ENCODE results near the gene USP36.
A peak's percentile ranks its signal among the peaks of the same experiment; 100 is the strongest.
"Not testable (repeated sequence)": the region's sequence is repeated elsewhere in the genome, so short reads cannot be mapped to it uniquely, and the experiment has no call there.

Gene USP36

DNA sequence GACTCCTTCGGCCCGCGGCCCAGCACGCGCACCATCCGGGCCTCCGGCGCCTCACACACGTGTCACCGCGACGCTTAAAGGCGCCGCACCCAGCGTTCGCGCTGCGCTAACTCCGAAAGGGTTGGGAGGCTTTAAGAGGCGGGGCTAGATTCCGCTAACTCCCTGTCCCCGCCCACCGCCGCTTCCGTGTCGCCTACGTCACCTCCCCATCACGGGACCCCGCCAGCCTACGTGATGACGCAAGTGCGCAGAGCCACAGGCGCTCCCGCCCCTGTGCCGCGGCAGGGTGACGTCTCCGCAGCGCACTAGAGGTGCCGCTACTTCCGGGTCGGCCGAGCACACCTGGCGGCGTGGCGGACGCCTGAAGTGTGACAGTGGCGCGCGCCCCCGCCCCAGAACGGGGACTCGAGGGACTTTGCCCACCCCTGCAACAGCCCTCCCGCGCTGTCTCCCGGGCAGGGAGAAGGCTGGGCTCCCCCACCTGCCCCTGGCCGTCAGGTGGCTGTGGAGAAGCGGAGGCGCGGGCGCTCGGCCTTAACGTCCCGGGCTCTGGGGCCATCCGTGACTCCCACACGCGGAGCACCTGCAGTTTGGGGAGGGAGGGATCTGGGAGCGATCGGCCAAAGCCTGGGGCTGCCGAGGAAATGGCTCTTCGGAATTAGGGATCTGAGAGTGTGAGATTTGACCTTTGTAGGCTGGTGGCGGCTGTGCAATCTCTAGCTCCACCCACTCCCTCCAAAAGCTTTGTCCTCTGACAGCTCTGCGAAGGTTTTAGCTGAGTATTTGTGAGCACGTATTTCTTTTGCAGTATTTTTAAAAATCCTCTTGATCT is at the start of gene USP36:
TSS of gene USP36 (minus strand) at position 35 of the 832 bp plus-strand sequence. CDS start 4,451 bp downstream, outside the sequence.
- peak within 1 kb of the TSS; percentile 87 for H3K4me3 ChIP-seq (ENCODE audit: low read depth, low read length)
- DNase-seq (ENCODE audit: low read depth), result peak; percentile 97

DNA sequence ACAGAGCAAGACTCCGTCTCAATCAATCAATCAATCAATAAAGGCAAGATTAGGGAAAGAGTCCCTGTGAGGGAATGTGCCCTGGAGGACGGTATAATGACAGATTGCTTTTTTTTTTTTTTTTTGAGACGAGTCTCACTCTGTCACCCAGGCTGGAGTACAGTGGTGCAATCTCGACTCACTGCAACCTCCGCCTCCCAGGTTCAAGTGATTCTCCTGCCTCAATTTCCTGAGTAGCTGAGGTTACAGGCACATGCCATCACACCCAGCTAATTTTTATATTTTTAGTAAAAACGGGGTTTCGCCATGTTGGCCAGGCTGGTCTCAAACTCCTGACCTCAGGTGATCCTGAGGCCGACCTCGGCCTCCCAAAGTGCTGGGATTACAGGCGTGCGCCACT is 49.5 kb upstream of the USP36 start:
- not testable (repeated sequence) for H3K4me3 ChIP-seq (ENCODE audit: low read depth, low read length)

DNA sequence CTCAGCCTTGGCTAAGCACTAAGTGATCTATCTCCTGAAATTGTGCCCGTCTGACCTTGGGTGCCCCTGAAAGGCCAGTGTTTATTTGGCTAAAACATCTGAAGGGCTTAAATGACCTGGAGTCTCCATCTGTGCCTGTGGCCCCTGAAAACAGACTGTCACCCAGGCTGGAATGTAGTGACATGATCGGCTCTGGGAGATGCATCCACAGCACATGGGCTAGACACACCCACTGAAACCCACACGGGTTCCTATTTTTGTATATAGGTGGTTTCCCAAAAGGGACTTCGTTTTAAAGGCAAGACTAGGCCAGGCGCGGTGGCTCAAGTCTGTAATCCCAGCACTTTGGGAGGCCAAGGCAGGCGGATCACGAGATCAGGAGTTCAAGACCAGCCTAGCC is 48.9 kb upstream of the USP36 start:
- H3K4me3 ChIP-seq (ENCODE audit: low read depth, low read length), result no peak overlapping the region
- DNase-seq (ENCODE audit: low read depth), result no peak

More for the DNA sequence above, 49.5 kb upstream of the USP36 start:
- DNase-seq (ENCODE audit: low read depth), result not testable (repeated sequence)

DNA sequence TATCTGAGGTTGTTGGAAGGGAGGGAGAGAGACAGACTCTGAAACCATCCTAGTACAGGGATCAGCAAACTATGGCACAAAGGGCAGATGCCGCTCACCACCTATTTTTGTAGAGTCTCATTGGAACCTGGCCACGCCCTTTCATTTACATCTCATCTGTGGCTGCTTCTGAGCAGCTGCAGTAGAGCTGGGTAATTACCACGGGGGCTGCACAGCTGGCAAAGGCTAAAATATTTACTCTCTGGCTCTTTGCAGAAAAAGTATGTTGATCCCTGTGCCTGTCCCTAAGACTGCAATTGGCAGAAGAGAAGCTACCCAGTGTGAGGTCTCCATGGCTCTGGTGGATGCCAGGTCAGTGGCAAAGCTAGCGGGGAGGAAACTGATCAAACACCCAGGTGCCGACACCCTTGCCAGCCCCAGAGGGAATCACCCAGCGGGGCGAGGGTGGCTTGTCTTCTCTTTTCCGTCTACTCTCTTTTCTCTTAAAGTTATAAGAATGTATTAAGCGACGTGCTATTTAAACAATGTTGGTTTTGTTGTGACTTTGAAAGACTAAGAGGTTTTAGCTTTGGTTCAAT is 48.4 kb upstream of the USP36 start:
- no peak overlapping the region for H3K4me3 ChIP-seq (ENCODE audit: low read depth, low read length)

DNA sequence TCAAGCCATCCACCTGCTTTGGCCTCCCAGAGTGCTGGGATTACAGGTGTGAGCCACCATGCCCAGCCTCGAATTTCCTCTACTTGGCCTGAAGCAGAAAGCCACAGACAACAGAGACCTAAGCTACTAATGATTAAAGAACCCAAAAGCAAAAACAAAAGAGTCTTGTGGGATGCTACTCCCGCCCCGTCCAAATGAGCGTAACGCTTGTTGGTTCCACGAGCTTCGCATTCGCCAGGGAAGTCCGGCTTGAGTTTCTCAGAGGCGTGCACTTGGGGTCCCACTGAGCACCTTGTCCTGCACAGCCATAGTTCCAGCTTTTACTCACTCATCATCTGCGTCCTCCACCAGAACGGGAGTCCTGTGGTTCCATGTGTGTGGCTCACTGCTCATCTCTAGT is 46.3 kb upstream of the USP36 start:
- no peak for DNase-seq (ENCODE audit: low read depth)
- no peak overlapping the region for H3K4me3 ChIP-seq (ENCODE audit: low read depth, low read length)

More for the DNA sequence above, 48.4 kb upstream of the USP36 start:
- no peak for DNase-seq (ENCODE audit: low read depth)

DNA sequence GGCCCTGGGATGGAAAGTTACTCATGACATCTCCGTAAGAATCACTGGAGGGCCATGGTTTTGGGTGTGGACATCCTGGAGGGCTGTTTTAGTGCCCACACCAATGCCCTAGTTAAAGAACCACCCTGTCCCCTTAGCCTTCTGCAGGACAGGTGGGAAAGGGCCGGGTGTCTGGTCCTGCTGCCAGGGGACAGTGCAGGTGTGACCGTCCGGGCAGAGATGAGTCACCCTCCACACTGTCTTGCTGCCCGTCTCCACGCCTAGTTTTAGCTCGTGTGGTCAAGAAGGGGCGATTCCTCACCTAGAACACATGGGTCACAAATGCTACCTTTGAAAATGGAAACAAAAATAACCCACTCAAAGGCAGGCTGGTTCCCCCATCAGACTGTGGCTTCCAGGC is 45.3 kb upstream of the USP36 start:
- no peak for DNase-seq (ENCODE audit: low read depth)
- no peak overlapping the region for H3K4me3 ChIP-seq (ENCODE audit: low read depth, low read length)

DNA sequence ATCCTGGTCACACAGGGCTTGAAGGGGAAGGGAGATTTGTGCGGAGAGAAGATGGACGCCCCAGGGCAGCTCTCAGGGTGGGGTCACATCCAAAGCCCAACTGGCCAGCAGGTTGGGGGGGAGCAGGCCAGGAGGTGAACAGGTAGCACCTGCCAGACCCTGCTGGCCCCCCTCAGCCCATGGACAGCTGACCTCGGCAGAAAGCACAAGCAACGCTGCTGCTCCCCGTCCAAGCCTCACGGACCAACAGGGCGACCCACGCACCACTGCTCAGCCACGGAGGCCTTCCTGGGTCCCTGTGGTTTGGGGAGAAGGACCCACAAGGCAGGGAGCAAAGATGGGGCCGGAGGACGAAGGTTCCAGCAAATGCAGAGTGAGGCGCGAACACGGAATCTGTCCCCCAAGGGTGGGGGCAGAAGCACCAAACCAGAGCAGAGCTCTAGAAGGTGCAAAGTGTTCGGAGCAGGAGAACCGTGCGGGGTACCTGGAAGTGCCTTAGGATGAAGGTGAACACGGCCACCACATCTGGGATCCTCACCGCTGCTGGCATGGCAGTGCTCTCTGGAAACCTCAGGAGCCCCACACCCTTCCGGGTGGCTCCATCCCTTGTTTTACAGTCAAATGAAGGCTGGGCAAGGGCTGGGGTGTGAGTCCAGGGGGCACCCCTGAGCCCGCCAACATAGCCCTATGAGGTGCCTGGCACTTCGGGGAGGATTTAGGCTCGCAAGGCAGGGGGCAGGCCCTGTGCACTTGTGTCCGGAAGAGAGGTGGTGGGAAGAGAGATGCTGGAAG is 44.5 kb upstream of the USP36 start:
- DNase-seq (ENCODE audit: low read depth), result no peak

DNA sequence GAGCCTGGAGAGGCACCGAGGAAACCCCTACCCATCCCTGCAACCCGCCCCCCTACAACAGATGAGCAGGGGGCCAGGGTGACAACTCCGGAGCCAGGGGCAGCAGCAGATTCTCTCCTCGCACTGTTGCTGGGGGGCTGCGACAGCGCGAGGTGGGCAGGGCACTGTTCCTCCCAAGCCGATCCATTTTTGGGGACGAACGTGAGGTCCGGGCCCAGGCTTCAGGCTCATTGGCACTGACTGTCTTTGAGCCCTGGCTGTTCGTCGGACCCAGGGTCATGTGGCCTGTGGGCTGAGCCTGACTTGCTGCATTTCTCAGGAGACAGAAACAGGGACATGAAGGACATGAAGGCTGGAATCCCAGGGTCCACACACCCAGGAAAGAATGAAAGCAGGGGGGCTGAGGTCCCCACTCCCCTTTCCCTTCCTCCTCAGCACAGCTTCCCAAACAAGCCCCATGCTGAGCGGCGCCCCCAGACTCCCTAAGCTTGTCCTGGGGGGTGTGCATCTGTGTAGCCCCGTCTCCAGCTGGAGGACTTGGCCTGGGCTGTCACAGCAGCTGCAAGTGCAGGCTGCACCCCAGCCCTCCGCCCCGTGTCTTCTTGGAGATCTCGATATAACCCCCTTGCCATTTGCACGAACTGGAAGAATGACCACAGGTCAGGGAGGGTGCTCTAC is 43.7 kb upstream of the USP36 start:
- no peak for DNase-seq (ENCODE audit: low read depth)

More for the DNA sequence above, 44.5 kb upstream of the USP36 start:
- H3K4me3 ChIP-seq (ENCODE audit: low read depth, low read length), result no peak overlapping the region

DNA sequence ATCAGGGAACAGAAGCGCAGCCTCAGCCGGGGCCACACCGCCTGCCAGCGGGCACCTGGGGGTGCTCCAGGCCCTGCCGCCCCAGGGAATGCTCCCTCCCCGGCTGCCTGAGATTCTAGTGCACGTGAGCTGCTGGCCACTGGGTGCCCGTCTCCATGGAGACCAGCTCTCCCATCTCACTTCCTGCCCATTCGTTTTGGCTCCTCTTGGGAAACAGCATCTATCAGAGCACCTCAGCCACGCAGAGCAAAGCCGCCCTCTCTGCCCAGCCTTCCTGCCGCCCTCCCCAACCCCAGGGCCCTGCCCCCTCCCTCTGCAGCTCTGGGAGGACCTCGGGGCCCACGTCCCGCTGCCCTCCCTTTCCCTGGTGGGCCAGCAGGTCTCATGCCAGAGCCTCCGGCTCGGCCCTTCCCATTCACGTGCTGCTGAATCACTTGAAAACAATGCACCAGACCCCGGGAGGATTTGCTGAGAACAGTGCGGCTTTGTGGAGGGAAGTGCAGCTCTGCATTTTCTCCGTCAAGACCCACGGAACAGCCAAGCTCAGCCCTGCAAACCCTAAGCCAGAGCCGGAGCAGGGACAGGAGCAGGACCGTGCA is 43.0 kb upstream of the USP36 start:
- DNase-seq (ENCODE audit: low read depth), result peak; percentile 93

More for the DNA sequence above, 43.7 kb upstream of the USP36 start:
- peak overlapping the region; percentile 31 for H3K4me3 ChIP-seq (ENCODE audit: low read depth, low read length)

DNA sequence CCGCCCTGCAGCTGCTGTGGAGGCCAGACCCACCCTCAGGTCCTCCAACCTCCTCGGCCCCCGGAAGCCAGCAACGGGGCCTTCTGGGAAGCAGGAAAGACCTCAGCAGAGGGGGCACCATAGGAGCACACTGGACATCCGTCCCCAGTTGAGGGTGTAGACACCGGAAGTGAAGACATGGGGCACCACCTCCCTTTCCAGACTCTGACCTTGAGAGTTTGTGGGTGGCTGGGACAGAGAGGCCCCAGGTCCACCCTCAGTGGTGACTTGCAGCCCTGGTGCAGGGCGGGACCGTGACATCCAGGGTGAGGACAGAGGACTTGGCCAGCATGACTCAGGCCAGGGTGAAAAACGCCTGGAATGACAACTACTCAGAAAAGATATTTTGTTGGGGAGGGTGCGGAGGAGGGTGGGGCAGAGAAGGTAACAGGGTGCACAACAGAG is 42.5 kb upstream of the USP36 start:
- peak overlapping the region; percentile 9 for H3K4me3 ChIP-seq (ENCODE audit: low read depth, low read length)
- no peak for DNase-seq (ENCODE audit: low read depth)

More for the DNA sequence above, 43.0 kb upstream of the USP36 start:
- peak overlapping the region; percentile 31 for H3K4me3 ChIP-seq (ENCODE audit: low read depth, low read length)

DNA sequence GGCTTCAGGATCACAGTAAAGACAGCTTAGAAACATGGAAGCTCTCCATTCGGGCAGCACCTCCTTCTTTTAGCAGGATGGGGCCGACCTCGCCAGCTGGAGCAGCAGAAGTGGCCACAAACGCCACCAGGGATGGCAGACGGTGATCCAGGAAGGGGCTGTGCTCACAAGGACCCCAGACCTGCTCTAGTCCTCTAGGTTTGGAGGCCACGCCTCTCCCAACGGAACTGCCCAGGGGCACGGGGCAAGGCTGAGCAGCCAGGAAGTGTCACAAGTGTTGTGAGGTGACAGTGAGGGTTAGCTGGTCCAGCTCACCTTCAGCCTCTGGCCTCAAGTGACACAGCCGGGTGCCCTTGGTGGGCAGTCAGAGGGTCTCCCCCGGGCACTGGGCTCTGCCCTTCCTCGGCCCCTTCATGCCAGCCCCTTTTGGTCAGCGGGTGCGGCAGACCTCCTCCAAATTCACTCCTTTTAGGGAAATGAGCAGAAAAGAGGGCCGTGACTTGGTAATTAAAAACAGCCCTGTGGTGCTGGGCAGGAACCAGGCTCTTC is 42.0 kb upstream of the USP36 start:
- H3K4me3 ChIP-seq (ENCODE audit: low read depth, low read length), result no peak overlapping the region
- DNase-seq (ENCODE audit: low read depth), result no peak

DNA sequence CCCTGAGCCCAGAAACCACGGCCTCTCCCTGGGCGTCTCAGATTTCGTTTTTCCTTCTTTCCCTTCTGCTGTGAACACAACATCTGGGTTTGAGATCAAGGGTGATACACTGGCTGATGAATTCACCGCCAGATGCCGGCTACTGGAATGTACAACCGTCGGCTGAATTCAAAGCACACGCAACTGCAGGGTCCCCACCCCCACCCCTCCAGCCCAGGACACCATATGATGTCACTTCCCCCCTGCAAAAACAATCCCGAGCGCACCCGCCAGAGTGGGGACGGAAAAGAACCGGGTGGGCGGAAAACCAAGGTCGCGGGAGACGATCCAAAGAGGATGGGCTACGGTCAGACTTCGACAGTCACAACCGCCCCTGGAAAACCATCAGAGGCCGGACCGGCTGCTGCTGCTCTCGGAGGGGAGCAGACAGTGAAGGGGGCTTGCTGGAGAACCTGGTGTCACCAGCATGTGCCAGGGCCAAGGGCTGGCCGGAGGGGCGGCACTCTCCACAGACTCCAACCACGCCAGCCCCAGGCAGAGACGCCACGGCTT is 39.1 kb upstream of the USP36 start:
- peak; percentile 93 for DNase-seq (ENCODE audit: low read depth)
- no peak overlapping the region for H3K4me3 ChIP-seq (ENCODE audit: low read depth, low read length)

DNA sequence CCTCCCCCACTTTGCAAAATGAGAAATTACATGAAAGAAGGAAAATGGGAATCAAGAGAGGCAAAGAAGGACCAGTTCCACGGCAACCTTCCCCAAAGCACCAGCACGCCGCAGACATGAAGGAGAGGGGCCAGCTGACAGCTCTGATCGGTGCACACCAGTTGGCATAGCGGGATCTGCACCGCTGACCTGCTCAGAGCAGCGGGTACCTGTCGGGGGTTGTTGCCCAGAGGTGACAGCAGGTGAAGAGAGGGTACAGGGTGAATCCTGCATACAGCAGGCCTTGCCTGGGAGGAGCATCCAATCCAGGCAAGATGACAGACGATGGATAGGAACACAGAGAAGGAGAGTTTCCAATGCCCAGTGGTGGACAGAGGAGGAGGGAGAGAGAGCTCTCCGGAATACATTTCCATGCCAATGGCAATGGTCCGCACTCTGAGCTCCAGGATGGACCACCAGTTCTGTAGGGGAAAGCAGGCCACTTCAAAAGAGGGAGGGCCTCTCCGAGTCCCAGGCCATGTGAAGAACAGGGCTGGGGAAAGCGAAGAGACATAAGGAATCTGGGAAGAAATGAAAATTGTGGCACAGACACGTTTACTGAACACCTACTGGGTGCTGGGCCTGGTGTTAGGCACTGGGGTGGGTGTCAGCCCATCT is 38.4 kb upstream of the USP36 start:
- peak overlapping the region; percentile 22 for H3K4me3 ChIP-seq (ENCODE audit: low read depth, low read length)

DNA sequence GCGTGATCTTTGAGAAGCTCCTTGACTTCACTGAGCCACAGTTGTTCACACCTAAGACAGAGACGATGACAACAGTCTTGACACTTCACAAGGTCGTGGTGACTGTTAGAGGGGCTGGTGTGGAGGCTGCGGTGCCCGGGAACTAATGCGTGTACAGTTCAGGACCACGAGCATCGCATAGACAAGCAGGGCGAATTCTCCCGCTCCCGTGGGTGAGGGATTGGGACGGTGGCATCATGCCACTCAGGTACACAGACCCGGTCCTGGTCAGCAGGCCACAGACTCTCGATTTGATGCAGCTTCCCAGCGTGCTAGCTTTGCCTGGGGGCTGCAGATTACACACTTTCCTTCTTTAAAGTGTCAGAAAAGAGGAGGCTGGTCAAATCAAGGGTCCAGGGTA is 37.6 kb upstream of the USP36 start:
- no peak overlapping the region for H3K4me3 ChIP-seq (ENCODE audit: low read depth, low read length)
- no peak for DNase-seq (ENCODE audit: low read depth)

More for the DNA sequence above, 38.4 kb upstream of the USP36 start:
- no peak for DNase-seq (ENCODE audit: low read depth)

DNA sequence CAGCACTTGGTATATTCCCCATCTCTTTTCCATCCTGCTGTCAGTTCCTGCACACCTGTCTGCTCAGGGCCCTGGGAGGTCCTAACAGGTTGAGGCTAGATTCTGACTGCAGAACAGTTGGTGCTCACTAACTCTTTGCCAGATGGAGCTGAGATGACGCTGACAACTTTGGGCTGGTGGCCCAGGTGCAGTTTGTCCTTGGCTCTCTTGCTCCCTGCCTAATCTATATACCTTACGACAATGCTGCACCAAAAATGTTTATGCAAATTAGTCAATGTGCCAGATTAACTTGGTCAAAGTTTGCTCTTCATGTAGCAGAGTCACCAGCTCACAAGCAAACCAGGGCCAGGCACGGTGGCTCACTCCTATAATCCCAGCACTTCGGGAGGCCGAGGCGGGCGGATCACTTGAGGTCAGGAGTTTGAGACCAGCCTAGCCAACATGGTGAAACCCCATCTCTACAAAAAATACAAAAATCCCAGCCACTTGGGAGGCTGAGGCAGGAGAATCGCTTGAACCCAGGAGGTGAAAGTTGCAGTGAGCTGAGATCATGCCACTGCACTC is 36.4 kb upstream of the USP36 start:
- not testable (repeated sequence) for DNase-seq (ENCODE audit: low read depth)

DNA sequence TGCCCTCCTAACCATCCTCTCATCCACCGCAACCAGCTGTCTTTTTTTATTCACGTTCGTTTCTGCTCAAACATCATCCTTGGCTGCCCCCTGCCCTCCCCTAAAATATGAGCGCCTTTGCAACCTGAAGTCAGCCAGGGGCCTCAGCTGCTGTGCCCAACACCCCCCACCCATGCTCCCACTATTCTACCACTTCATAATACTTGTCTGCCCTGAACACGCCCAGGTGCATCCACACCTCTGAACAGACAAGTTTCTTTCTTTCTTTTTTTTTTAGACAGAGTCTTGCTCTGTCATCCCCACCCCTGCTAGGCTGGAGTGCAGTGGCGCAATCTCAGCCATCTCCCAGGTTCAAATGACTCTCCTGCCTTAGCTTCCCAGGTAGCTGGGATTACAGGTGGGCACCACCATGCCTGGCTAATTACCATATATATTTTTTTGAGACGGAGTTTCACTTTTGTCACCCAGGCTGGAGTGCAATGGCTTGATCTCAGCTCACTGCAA is 35.5 kb upstream of the USP36 start:
- H3K4me3 ChIP-seq (ENCODE audit: low read depth, low read length), result no peak overlapping the region
- DNase-seq (ENCODE audit: low read depth), result no peak

More for the DNA sequence above, 36.4 kb upstream of the USP36 start:
- H3K4me3 ChIP-seq (ENCODE audit: low read depth, low read length), result not testable (repeated sequence)

DNA sequence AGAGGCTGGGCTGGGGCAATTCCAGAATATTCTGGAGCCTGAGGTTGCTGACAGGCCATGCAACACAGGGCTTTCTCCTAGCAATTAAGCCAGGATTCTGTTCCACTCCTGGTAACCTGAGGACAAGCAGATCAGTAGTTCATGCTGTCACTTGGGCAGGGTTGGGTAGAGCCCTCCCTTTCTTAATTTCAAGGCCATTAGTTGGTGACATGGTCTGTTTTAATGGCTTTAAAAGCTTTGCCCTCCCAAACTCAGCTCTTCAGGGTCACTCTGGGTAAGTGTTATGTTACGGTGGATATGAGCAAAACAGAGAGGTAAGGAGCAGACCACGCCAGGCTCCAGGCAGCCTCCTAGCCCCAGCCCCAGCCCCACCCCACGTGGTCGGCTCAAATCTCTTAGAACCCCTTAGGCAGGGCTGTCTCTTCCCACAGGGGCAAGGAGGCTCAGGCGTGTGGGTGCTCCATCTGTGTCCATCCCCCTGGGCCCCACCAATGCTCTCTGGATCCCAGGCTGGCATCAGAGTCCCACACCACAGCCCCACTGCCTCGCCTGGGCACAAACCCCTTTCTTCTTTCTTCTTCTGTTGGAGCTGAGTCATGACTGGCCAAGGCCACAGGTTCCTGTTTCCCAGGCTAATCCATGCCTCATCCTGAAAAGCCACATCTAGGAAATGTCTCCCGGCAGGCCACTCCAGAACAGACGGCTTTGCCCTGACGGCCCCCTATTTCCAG is 34.9 kb upstream of the USP36 start:
- no peak for DNase-seq (ENCODE audit: low read depth)
- H3K4me3 ChIP-seq (ENCODE audit: low read depth, low read length), result no peak overlapping the region

Data from skeletal muscle cell (primary cell).